Neutrophil (primary cell): ENCODE data around the gene ADRB1.

ENCODE experiments used
- H3K27ac ChIP-seq: fragments of 200-600 bp; sonication (generic); 2 replicates; pipeline ENCODE4 v1.5.1; 2016; ENCODE audit warnings: mild to moderate bottlenecking, moderate library complexity
- H3K27me3 ChIP-seq: fragments of 200-600 bp; sonication (generic); 2 replicates; pipeline ENCODE4 v1.6.0; 2016; ENCODE audit warnings: mild to moderate bottlenecking
- H3K36me3 ChIP-seq: fragments of 200-600 bp; sonication (generic); 2 replicates; pipeline ENCODE4 v1.5.1; 2017
- H3K4me1 ChIP-seq, 2 experiments: fragments of 200-600 bp in 1 of 2; sonication (generic) in 1 of 2; 1 replicate in 1 of 2; 2 replicates in 1 of 2; pipeline versions ENCODE4 v1.5.1 to v1.6.1; 2013 to 2016; ENCODE audit warnings: low read depth in 1 of 2, low read length in 1 of 2, mild to moderate bottlenecking in 1 of 2, moderate library complexity in 1 of 2; ENCODE audit not compliant: control insufficient read depth in 1 of 2, insufficient read depth in 1 of 2
- H3K4me3 ChIP-seq, 2 experiments: fragments of 200-600 bp in 1 of 2; sonication (generic) in 1 of 2; 1 replicate in 1 of 2; 2 replicates in 1 of 2; pipeline ENCODE4 v1.5.1; 2013 to 2016; ENCODE audit warnings: low read depth in 1 of 2, low read length in 1 of 2, mild to moderate bottlenecking in 1 of 2, moderate library complexity in 1 of 2
- H3K9me3 ChIP-seq: fragments of 200-600 bp; sonication (generic); 2 replicates; pipeline ENCODE4 v1.5.1; 2016
- TF ChIP-seq, protein P1 (sequence below): fragments of 200-600 bp; sonication (generic); IDR thresholded peaks from 2 replicates; pipeline ENCODE4 v1.5.1; 2016; ENCODE audit warnings: antibody characterized with exemption

ADRB1 gene

DNA sequence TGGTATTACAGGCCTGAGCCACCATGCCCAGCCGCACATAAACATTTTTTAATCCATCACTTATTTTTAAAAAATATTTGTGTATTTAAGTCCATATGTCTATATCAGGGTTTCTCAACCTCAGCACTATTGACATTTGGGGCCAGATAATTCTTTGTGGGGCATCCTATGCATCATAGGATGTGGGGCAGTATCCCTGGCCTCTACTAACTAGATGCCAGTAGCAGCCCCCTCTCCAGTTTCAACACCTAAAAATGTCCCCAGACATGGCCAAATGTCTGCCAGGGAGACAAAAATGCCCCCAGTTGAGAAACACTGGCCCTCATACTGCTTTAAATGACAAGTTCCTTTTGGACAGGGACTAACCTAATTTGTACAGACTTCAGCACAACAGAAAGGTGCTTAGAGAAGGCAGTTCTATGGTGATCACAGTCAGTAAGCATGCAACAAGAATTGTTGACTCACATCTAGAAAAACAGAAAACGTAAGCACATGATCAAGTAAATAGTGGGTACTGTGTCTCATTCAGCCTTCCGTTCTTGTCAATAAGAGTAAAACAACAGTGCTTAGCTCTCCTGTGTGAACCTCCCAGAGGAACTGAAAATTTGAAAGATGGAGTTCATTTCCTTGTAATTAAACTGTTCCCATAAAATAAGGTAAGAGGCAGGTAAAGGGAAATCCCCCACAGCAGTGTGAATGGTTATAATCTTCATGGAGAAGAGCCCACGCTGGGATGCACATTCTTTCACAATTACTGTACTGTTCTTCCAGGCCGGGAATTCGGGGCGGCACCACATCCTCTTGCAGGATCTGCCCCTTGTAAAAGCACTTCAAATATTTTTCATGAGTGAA lies 17.3 kb upstream of the ADRB1 start:
- Histone ChIP-seq H3K4me1 (peaks cover 28 to 35% of the 10 kb centered on the region in 2 experiments), H3K27me3 (no peaks in the 10 kb centered on the region), H3K9me3 (no peaks in the 10 kb centered on the region), H3K27ac (no peak overlapping the region), H3K36me3 (no peaks in the 10 kb centered on the region), H3K4me3 (peak overlapping the region in 1 of 2 experiments; percentile 44)
- TF ChIP-seq, protein P1, sequence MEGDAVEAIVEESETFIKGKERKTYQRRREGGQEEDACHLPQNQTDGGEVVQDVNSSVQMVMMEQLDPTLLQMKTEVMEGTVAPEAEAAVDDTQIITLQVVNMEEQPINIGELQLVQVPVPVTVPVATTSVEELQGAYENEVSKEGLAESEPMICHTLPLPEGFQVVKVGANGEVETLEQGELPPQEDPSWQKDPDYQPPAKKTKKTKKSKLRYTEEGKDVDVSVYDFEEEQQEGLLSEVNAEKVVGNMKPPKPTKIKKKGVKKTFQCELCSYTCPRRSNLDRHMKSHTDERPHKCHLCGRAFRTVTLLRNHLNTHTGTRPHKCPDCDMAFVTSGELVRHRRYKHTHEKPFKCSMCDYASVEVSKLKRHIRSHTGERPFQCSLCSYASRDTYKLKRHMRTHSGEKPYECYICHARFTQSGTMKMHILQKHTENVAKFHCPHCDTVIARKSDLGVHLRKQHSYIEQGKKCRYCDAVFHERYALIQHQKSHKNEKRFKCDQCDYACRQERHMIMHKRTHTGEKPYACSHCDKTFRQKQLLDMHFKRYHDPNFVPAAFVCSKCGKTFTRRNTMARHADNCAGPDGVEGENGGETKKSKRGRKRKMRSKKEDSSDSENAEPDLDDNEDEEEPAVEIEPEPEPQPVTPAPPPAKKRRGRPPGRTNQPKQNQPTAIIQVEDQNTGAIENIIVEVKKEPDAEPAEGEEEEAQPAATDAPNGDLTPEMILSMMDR, result no peak

DNA sequence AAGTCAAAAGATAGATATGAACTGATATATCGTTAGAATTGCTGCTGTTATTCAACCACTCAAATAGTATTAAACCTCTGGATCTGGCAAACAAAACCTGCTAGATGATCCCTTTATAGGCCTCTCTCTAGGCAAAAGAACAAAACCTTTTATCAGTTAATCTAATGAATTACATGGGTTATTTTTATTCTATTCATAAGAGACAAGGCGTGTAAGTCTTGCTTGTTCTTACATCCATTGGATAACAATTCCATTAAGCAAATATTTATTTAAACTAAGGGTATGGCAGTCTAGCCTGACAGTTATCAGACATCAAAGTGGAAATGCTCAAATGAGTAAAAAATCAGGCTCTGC lies 16.6 kb upstream of the ADRB1 start:
- TF ChIP-seq, protein P1, result no peak
- peaks cover 2% of the 10 kb centered on the region for H3K27me3 ChIP-seq
- no peak overlapping the region for H3K4me3 ChIP-seq
- H3K4me1 ChIP-seq, result peaks cover 25 to 34% of the 10 kb centered on the region in 2 experiments
- H3K36me3 ChIP-seq, result no peaks in the 10 kb centered on the region
- H3K9me3 ChIP-seq, result no peaks in the 10 kb centered on the region
- H3K27ac ChIP-seq, result no peak overlapping the region

DNA sequence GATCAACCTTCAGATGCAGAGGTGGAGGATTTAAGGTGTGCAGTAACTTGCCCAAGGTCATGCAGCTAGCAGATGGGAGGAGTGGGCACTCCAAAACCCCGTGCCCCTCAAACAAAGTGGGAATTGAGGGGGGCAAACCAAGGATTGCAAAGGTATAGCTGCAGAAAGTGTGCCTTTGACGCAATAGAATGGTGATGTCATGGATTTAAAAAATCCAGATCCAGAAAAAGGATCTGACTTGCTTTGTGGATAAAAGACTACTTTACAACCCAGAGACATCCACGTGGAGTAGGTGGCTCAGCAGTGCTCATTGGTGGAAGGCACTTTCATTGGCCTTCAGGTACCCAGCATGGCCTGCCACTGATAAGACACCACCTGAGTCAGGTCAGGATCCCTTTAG lies 15.7 kb upstream of the ADRB1 start:
- H3K4me1 ChIP-seq, result peaks cover 25 to 34% of the 10 kb centered on the region in 2 experiments
- no peaks in the 10 kb centered on the region for H3K9me3 ChIP-seq
- H3K27ac ChIP-seq, result no peak overlapping the region
- H3K4me3 ChIP-seq, result no peak overlapping the region
- TF ChIP-seq, protein P1, result no peak
- no peaks in the 10 kb centered on the region for H3K36me3 ChIP-seq
- peaks cover 9% of the 10 kb centered on the region for H3K27me3 ChIP-seq

GRCh38 chr10:114028425-114028824 lies 15.2 kb upstream of the ADRB1 start:
- TF ChIP-seq, protein P1, result no peak
- Histone ChIP-seq H3K27me3 (peaks cover 9% of the 10 kb centered on the region), H3K9me3 (no peaks in the 10 kb centered on the region), H3K27ac (no peak overlapping the region), H3K4me3 (no peak overlapping the region), H3K36me3 (no peaks in the 10 kb centered on the region), H3K4me1 (peaks cover 25 to 34% of the 10 kb centered on the region in 2 experiments)

DNA sequence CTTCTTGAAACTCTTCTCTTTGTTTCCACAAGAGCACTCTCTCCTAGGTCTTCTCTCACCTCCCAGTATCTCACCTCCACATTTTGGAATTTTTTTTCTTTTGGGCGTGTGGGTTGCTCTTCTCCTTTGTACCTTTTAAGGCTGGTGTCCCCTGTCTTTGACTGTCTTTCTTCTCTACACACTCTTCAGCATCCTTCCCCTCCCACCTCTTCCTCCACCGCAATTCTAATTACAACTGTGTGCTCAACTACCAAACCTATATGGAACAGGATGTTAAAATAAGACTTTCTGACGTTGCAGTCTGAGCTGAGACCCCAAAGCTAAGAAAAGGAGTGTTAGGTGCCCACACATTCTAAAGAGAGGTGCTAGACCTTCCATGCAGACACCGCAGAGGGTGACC lies 14.0 kb upstream of the ADRB1 start:
- Histone ChIP-seq H3K27me3 (peaks cover 9% of the 10 kb centered on the region), H3K36me3 (no peaks in the 10 kb centered on the region), H3K9me3 (no peaks in the 10 kb centered on the region), H3K4me1 (peaks cover 17 to 23% of the 10 kb centered on the region in 2 experiments), H3K27ac (no peak overlapping the region), H3K4me3 (no peak overlapping the region)
- TF ChIP-seq, protein P1, result no peak
